ENCODE results near the gene CRIP1.

Gene CRIP1

GRCh38 chr14:105452963-105453362 is 33.7 kb upstream of the CRIP1 start:
- DNase-seq, result no peak

GRCh38 chr14:105453847-105454246 is 32.8 kb upstream of the CRIP1 start:
- DNase-seq, result no peak

GRCh38 chr14:105455086-105455640 is 31.5 kb upstream of the CRIP1 start:
- DNase-seq, result no peak

- no peak for DNase-seq
Observed at GRCh38 chr14:105455766-105456660, 30.7 kb upstream of the CRIP1 start.

- no peak for DNase-seq
Observed at GRCh38 chr14:105456736-105457617, 29.7 kb upstream of the CRIP1 start.

GRCh38 chr14:105458010-105458409 is 28.7 kb upstream of the CRIP1 start:
- no peak for DNase-seq

GRCh38 chr14:105458571-105458970 is 28.1 kb upstream of the CRIP1 start:
- DNase-seq, result no peak

DNA sequence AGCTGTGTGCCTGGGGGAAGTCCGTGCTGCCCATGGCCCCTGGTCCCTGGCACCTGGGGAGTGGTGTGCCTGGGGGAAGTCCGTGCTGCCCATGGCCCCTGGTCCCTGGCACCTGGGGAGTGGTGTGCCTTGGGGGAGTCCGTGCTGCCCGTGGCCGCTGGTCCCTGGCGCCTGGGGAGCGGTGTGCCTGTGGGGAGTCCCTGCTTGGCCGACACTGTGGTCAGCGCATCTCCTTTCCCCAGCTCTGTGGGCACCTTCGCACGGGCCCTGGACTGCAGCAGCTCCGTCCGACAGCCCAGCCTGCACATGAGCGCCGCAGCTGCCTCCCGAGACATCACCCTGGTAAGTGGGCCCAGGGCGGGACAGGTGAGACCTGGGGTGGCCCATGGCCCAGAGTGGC is 26.6 kb upstream of the CRIP1 start:
- DNase-seq, result no peak

DNA sequence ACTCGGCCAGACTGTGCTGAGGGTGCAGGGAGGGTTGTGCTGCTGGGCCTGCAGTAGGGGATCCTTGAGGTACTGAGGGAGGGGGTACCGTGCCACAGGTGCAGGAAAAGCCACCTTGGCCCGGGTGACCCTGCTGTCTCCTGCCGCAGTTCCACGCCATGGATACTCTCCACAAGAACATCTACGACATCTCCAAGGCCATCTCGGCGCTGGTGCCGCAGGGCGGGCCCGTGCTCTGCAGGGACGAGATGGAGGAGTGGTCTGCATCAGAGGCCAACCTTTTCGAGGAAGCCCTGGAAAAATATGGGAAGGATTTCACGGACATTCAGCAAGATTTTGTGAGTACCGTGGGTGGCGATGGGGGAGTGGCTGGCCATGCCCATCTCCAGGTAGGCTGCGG is 26.1 kb upstream of the CRIP1 start:
- DNase-seq, result no peak

DNA sequence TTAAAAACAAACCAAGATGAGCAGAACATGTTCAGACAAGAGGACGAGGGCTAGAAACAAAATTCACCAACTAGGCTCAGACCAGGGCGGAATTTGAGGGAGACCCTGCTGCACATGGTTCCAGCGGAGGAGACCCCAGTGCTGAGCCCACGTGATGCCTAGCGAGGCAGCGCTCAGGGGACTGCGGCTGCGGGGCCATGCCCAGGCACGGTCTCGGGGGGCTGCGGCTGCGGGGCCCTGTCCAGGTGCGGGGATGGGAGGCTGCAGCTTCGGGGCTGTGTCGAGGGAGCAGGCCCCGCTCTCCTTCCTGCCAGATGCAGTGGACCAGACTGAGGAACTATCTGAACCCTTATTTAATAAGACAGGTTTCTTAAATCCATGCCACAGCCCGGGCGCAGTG is 24.8 kb upstream of the CRIP1 start:
- DNase-seq, result no peak

DNA sequence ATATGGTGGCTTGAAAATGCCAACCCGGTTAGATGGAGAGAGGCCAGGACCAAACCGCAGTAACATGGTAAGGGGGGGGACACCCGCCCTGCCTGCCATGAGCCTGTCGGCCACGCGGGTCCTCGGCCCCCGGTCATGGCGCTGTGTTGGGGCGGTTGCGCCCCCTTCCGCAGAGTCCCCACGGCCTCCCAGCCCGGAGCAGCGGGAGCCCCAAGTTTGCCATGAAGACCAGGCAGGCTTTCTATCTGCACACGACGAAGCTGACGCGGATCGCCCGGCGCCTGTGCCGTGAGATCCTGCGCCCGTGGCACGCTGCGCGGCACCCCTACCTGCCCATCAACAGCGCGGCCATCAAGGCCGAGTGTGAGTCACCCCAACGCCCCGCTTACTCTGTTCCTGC is 22.2 kb upstream of the CRIP1 start:
- DNase-seq, result no peak

GRCh38 chr14:105465209-105466031 is 21.3 kb upstream of the CRIP1 start:
- DNase-seq, result no peak

- DNase-seq, result no peak
Observed at GRCh38 chr14:105466531-105467248, 20.0 kb upstream of the CRIP1 start.

DNA sequence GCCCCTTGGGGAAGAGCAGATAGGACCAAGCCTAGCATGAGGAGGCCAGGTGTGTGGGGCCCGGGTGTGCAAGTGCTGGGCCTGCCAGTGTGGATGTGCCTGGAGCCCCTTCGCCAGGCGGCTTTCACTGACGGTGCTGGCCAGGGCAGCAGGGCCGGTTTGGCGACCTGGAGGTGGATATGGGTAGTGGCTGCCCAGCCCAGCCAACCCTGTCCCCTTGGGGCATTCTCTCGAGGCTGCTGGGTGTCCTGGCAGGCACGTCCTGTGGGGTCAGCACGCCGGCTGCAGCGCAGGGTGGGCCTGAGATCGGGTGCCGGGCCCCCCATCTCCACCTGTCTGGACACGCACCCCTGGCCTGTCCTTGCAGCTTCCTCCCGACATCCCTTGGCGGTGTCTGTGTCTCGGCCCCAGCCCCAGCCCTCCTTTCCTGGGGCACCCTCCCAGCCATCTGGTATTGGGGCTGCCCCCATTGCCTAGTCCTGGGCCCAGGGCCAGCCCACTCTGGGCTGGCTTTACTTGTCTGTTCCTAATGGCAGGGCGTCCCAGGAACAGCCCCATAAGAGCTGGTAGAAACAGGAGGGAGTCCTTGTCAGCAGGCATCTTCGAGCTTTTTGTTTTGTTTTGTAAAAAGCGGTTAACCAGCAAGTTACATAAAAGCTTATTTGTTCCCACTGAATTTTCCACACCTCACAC is 19.3 kb upstream of the CRIP1 start:
- DNase-seq, result no peak

DNA sequence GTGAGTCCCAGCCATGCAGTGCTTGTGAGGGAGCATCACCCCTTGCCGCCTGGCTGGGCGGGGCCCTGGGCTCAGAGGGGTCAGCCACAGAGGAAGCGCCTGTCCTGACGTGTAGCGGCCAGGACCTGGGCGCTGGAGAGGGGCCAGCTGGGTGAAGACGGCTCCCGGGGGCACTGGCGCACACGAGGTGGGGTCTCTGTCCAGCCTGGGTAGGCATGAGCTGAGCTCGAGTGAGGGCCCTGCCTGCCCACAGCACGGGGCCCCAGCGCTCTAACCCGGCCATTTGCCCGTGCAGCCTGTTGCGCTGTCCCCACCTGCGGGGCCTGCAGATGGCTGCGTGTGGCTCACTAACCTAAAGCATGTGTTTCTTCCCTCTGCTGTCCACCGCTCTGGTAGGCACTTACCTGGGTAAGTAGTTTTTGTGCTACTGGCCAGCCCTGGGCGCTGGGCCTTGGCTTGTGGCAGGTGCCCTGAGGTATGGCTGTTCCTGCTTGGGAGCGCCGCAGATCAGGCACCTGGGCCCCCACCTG is 18.7 kb upstream of the CRIP1 start:
- no peak for DNase-seq

GRCh38 chr14:105468621-105469241 is 18.0 kb upstream of the CRIP1 start:
- no peak for DNase-seq

- no peak for DNase-seq
Observed at GRCh38 chr14:105469456-105470349, 17.0 kb upstream of the CRIP1 start.

DNA sequence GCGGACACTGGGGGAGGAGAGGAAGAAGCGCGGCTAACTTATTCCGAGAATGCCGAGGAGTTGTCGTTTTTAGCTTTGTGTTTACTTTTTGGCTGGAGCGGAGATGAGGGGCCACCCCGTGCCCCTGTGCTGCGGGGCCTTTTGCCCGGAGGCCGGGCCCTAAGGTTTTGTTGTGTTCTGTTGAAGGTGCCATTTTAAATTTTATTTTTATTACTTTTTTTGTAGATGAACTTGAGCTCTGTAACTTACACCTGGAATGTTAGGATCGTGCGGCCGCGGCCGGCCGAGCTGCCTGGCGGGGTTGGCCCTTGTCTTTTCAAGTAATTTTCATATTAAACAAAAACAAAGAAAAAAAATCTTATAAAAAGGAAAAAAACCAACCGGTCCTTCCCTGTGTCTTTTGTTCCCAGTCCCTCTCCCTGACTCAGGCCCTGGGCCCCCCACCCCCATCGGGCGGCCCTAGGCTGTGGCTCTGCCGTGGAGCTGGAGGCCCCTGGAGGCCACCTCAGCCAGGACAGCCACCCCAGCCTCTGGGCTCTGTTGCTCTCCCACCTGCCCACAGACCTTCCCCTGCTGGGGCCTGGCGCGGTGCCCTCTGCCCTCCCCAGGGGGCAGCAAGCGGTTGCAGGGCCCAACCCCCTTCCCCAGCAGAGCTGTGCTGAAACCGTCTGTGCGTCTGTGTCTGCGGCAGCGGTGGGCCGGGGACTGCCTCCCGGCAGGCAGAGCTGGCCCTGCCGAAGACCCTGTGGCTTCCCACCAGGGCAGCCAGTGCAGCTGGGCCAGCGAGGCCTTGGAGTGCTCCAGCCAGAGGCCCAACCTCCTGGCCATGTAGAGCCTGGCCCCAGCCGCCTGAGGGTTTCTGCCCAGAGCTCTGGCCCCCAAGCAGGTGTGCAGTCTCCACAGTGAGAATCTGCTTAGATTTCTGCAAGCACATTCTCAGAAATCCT is 16.1 kb upstream of the CRIP1 start:
- DNase-seq, result no peak
